Hindlimb muscle (tissue), 1 donor: Measurements from ENCODE around the gene PCBP3. TPM values are rescaled to one million over a fixed set of nuclear protein-coding genes. Genes with fewer than 3 reads are reported as not detected.

Source experiments
- DNase-seq: peaks from one replicate; pipeline ENCODE4 v3.0.0-alpha.2; 2013
- polyA plus RNA-seq: library from polyadenylated mRNA; unstranded; fragments of 120-200 nt; gene quantifications from one replicate; pipeline ENCODE4 v1.2.1, GENCODE V29; 2013; ENCODE audit not compliant: insufficient read length

The PCBP3 gene
- polyA plus RNA-seq, 1 donor, result 0.81 TPM

GRCh38 chr21:45912611-45913417 is 269.3 kb downstream of the PCBP3 start:
- DNase-seq, result no peak

- DNase-seq, result no peak
These were observed 269.9 kb downstream of the PCBP3 start for GRCh38 chr21:45913418-45913765.

GRCh38 chr21:45913886-45914285 is 270.4 kb downstream of the PCBP3 start:
- no peak for DNase-seq

GRCh38 chr21:45914321-45914845 is 270.9 kb downstream of the PCBP3 start:
- no peak for DNase-seq

GRCh38 chr21:45916011-45916840 is 272.7 kb downstream of the PCBP3 start:
- no peak for DNase-seq

GRCh38 chr21:45917241-45917640 is 273.7 kb downstream of the PCBP3 start:
- DNase-seq, result no peak

- DNase-seq, result no peak
These were observed 274.5 kb downstream of the PCBP3 start for GRCh38 chr21:45918011-45918410.

GRCh38 chr21:45918835-45919447 is 275.4 kb downstream of the PCBP3 start:
- DNase-seq, result no peak

- DNase-seq, result no peak
These were observed 276.1 kb downstream of the PCBP3 start for GRCh38 chr21:45919593-45919992.

GRCh38 chr21:45920824-45921600 is 277.5 kb downstream of the PCBP3 start:
- no peak for DNase-seq

GRCh38 chr21:45921917-45922316 is 278.4 kb downstream of the PCBP3 start:
- no peak for DNase-seq

GRCh38 chr21:45922648-45923047 is 279.1 kb downstream of the PCBP3 start:
- no peak for DNase-seq

GRCh38 chr21:45923146-45923545 is 279.6 kb downstream of the PCBP3 start:
- peak; percentile 66 for DNase-seq

GRCh38 chr21:45926281-45926680 is 282.8 kb downstream of the PCBP3 start:
- DNase-seq, result no peak

- DNase-seq, result no peak
These were observed 283.5 kb downstream of the PCBP3 start for GRCh38 chr21:45927032-45927431.

GRCh38 chr21:45927851-45928850 is 284.6 kb downstream of the PCBP3 start:
- DNase-seq, result no peak

GRCh38 chr21:45929449-45929848 is 285.9 kb downstream of the PCBP3 start:
- DNase-seq, result no peak

- no peak for DNase-seq
These were observed 286.8 kb downstream of the PCBP3 start for GRCh38 chr21:45930231-45930760.

GRCh38 chr21:45930792-45931191 is 287.3 kb downstream of the PCBP3 start:
- DNase-seq, result no peak

- no peak for DNase-seq
These were observed 288.0 kb downstream of the PCBP3 start for GRCh38 chr21:45931397-45931969.
